K562 (cell line): ENCODE results near the gene FAM131C. TPM values are rescaled to one million over a fixed set of nuclear protein-coding genes. Genes with fewer than 3 reads are reported as not detected.

Source experiments
- BRD9 ChIP-seq: fragments of 450-650 bp; IDR thresholded peaks from 2 replicates; pipeline ENCODE4 v1.6.1; 2018; ENCODE audit warnings: low read depth; ENCODE audit not compliant: partially characterized antibody
- CCNT2 ChIP-seq: IDR thresholded peaks from 2 replicates; pipeline ENCODE4 v1.6.1; 2011; ENCODE audit warnings: borderline replicate concordance, low read depth, mild to moderate bottlenecking, moderate library complexity, mixed read lengths, low read length; ENCODE audit not compliant: insufficient read length; ENCODE audit errors: extremely low read depth
- COPS2 ChIP-seq: fragments of 450-650 bp; conservative IDR thresholded peaks from 2 replicates; pipeline ENCODE4 v1.6.1; 2016; ENCODE audit warnings: mild to moderate bottlenecking, moderate library complexity
- FOSL1 ChIP-seq: fragments of 200-800 bp; sonication (Bioruptor generic); conservative IDR thresholded peaks from 2 replicates; pipeline ENCODE4 v1.6.1; 2016; ENCODE audit warnings: missing genetic modification characterization, missing compliant biosample characterization
- NFRKB ChIP-seq: fragments of 450-650 bp; IDR thresholded peaks from 2 replicates; pipeline ENCODE4 v1.6.1; 2016; ENCODE audit warnings: low read depth
- NR3C1 ChIP-seq: sonication (generic); formaldehyde crosslinking; IDR thresholded peaks from 2 replicates; pipeline ENCODE4 v1.8.1; 2022; ENCODE audit warnings: missing genetic modification reagents
- OTX1 ChIP-seq: fragments of 450-650 bp; formaldehyde crosslinking; IDR thresholded peaks from 2 replicates; pipeline ENCODE4 v1.4.0; 2022; ENCODE audit warnings: mild to moderate bottlenecking
- RAD21 ChIP-seq, 2 experiments: fragments of 250-450 bp in 1 of 2; fragments of 450-650 bp in 1 of 2; sonication (Bioruptor Pico) in 1 of 2; formaldehyde crosslinking in 1 of 2; IDR thresholded peaks in 1 of 2; conservative IDR thresholded peaks in 1 of 2; 2 replicates each; pipeline versions ENCODE4 v1.4.0 to v1.8.0; 2020 to 2022; ENCODE audit warnings: mild to moderate bottlenecking in 2 of 2, moderate library complexity in 1 of 2
- RB1 ChIP-seq: fragments of 450-650 bp; IDR thresholded peaks from 2 replicates; pipeline ENCODE4 v1.6.1; 2017; ENCODE audit warnings: low read depth, mild to moderate bottlenecking
- TARDBP ChIP-seq: fragments of 450-650 bp; IDR thresholded peaks from 2 replicates; pipeline ENCODE4 v1.6.1; 2016
- TBL1XR1 ChIP-seq, 2 experiments: IDR thresholded peaks; 2 replicates each; pipeline ENCODE4 v1.6.1; 2012; ENCODE audit warnings: improper control_type of control experiment in 2 of 2, low read length in 2 of 2, mild to moderate bottlenecking in 1 of 2
- ZNF146 ChIP-seq: IDR thresholded peaks from one replicate; pipeline ENCODE4 v1.6.1; 2018; ENCODE audit warnings: missing compliant biosample characterization; ENCODE audit not compliant: unreplicated experiment
- ZNF3 ChIP-seq: fragments of 250-450 bp; sonication (Bioruptor Pico); IDR thresholded peaks from 2 replicates; pipeline ENCODE4 v1.5.0; 2021; ENCODE audit warnings: mild to moderate bottlenecking, moderate library complexity
- ZNF311 ChIP-seq: fragments of 250-450 bp; sonication (Bioruptor Pico); IDR thresholded peaks from 2 replicates; pipeline ENCODE4 v1.4.0; 2020; ENCODE audit warnings: mild to moderate bottlenecking, moderate library complexity
- ZNF699 ChIP-seq: fragments of 250-450 bp; sonication (Bioruptor Pico); IDR thresholded peaks from 2 replicates; pipeline ENCODE4 v1.8.0; 2021; ENCODE audit warnings: mild to moderate bottlenecking, moderate library complexity; ENCODE audit not compliant: insufficient replicate concordance
- polyA plus RNA-seq, 8 experiments: library from polyadenylated mRNA; depleted of rRNA in 4 of 8; stranded (reverse) in 5 of 8; unstranded in 3 of 8; fragments of >200 nt; fragmentation: Nextera tagmentation in 2 of 8; fragmentation: Illumina TruSeq in 1 of 8; extraction: Ambion mirVana in 2 of 8; extraction: Trizol in 1 of 8; gene quantifications; 2 replicates each; pipeline versions ENCODE4 v1.2.1 to v1.2.3, GENCODE V29; 2011 to 2014; ENCODE audit warnings: inconsistent platforms in 1 of 8, missing spikeins in 1 of 8
- total RNA-seq, 7 experiments: library from RNA; depleted of rRNA in 6 of 7; stranded (reverse); fragments of >200 nt in 6 of 7; fragmentation: Illumina TruSeq in 2 of 7; extraction: Trizol in 2 of 7; gene quantifications; 2 replicates each; pipeline versions ENCODE4 v1.2.1 to v1.2.3, GENCODE V29; 2011 to 2021; ENCODE audit warnings: low replicate concordance in 1 of 7
- TF ChIP-seq, protein P1 (sequence below): sonication (generic); formaldehyde crosslinking; IDR thresholded peaks from 2 replicates; pipeline ENCODE4 v1.8.0; 2022; ENCODE audit warnings: missing genetic modification reagents, mild to moderate bottlenecking, borderline replicate concordance
- TF ChIP-seq, protein P2 (sequence below): IDR thresholded peaks from 2 replicates; pipeline ENCODE4 v1.6.1; 2016; ENCODE audit warnings: missing genetic modification characterization, missing compliant biosample characterization
- TF ChIP-seq, protein P3 (sequence below): IDR thresholded peaks from 2 replicates; pipeline ENCODE4 v1.6.1; 2011; ENCODE audit warnings: borderline replicate concordance, low read depth, mild to moderate bottlenecking, moderate library complexity, low read length; ENCODE audit not compliant: insufficient read depth, poor library complexity, severe bottlenecking
- TF ChIP-seq, protein P4 (sequence below), 3 experiments: fragments of 200-800 bp in 1 of 3; fragments of 250-450 bp in 1 of 3; fragments of 450-650 bp in 1 of 3; sonication (Bioruptor Pico) in 1 of 3; sonication (Bioruptor generic) in 1 of 3; formaldehyde crosslinking in 1 of 3; IDR thresholded peaks; 2 replicates each; pipeline versions ENCODE4 v1.6.1 to v1.8.0; 2016 to 2022; ENCODE audit warnings: mild to moderate bottlenecking in 2 of 3, missing genetic modification characterization in 2 of 3, missing compliant biosample characterization in 1 of 3, moderate library complexity in 1 of 3

Gene FAM131C
- total and polyA plus RNA-seq, 9 of the 15 experiments (the other 6 are each of a cell fraction or from before 2014, with no cell fraction given) = 0.10 to 0.29 (median 0.16) TPM; not detected in 6

DNA sequence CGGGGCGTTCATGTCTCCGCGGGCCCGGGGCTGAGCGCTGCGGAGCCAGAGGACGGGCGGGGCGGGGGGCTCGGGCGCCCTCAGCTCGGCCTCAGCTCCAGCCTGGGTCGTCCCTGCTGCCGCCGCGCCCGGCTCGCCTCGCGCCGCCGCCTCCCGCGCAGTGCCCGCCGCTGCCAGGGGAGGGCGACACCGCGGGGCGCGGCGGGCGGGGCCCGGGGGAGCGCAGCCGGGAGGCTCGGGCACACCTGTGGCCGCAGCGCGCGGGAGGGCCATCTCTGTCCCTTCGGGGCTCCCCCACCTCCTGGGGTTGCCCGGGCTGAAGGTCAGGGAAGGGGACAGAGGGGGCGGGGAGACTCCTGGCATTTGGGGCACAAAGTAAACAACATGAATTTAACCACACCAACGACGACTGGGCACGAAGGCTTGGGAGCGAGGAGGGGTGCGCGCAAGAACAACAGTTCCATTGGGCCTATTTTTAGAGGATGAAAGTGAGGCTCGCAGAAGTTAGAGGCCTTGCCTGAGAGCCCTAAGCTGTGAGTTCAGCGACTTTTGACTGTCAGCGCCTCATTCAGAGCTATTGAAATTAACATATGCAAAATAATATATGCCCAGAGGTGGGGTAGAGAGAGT, at the start of gene FAM131C (continued):
- TF ChIP-seq OTX1 (CRISPR knock-in tag) (no peak), COPS2 (no peak), ZNF146 (no peak), TBL1XR1 (IDR thresholded peaks at IDR 0.05; ENCODE audit: low read length in 2 of 2) (no peak), CCNT2 (peak; percentile 42), RB1 (peak; percentile 96), ZNF699 (no peak), NR3C1 (no peak), TARDBP (no peak), BRD9 (no peak), ZNF311 (no peak), RAD21 (CRISPR knock-in tag; conservative IDR thresholded peaks at IDR 0.05 in 1 of 2, IDR thresholded peaks at IDR 0.05 in 1 of 2) (peak in 1 of 2 experiments; percentile 37; a peak in 2 of 4 replicates), ZNF3 (no peak), NFRKB (no peak), FOSL1 (no peak; the same call in 1 of the 2 replicates)
- TF ChIP-seq, protein P1, sequence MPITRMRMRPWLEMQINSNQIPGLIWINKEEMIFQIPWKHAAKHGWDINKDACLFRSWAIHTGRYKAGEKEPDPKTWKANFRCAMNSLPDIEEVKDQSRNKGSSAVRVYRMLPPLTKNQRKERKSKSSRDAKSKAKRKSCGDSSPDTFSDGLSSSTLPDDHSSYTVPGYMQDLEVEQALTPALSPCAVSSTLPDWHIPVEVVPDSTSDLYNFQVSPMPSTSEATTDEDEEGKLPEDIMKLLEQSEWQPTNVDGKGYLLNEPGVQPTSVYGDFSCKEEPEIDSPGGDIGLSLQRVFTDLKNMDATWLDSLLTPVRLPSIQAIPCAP = no peak
- TF ChIP-seq, protein P2, sequence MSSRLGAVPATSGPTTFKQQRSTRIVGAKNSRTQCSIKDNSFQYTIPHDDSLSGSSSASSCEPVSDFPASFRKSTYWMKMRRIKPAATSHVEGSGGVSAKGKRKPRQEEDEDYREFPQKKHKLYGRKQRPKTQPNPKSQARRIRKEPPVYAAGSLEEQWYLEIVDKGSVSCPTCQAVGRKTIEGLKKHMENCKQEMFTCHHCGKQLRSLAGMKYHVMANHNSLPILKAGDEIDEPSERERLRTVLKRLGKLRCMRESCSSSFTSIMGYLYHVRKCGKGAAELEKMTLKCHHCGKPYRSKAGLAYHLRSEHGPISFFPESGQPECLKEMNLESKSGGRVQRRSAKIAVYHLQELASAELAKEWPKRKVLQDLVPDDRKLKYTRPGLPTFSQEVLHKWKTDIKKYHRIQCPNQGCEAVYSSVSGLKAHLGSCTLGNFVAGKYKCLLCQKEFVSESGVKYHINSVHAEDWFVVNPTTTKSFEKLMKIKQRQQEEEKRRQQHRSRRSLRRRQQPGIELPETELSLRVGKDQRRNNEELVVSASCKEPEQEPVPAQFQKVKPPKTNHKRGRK (tag) = no peak
- TF ChIP-seq, protein P3, sequence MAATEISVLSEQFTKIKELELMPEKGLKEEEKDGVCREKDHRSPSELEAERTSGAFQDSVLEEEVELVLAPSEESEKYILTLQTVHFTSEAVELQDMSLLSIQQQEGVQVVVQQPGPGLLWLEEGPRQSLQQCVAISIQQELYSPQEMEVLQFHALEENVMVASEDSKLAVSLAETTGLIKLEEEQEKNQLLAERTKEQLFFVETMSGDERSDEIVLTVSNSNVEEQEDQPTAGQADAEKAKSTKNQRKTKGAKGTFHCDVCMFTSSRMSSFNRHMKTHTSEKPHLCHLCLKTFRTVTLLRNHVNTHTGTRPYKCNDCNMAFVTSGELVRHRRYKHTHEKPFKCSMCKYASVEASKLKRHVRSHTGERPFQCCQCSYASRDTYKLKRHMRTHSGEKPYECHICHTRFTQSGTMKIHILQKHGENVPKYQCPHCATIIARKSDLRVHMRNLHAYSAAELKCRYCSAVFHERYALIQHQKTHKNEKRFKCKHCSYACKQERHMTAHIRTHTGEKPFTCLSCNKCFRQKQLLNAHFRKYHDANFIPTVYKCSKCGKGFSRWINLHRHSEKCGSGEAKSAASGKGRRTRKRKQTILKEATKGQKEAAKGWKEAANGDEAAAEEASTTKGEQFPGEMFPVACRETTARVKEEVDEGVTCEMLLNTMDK = peak; percentile 83
- TF ChIP-seq, protein P4, sequence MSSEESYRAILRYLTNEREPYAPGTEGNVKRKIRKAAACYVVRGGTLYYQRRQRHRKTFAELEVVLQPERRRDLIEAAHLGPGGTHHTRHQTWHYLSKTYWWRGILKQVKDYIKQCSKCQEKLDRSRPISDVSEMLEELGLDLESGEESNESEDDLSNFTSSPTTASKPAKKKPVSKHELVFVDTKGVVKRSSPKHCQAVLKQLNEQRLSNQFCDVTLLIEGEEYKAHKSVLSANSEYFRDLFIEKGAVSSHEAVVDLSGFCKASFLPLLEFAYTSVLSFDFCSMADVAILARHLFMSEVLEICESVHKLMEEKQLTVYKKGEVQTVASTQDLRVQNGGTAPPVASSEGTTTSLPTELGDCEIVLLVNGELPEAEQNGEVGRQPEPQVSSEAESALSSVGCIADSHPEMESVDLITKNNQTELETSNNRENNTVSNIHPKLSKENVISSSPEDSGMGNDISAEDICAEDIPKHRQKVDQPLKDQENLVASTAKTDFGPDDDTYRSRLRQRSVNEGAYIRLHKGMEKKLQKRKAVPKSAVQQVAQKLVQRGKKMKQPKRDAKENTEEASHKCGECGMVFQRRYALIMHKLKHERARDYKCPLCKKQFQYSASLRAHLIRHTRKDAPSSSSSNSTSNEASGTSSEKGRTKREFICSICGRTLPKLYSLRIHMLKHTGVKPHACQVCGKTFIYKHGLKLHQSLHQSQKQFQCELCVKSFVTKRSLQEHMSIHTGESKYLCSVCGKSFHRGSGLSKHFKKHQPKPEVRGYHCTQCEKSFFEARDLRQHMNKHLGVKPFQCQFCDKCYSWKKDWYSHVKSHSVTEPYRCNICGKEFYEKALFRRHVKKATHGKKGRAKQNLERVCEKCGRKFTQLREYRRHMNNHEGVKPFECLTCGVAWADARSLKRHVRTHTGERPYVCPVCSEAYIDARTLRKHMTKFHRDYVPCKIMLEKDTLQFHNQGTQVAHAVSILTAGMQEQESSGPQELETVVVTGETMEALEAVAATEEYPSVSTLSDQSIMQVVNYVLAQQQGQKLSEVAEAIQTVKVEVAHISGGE (CRISPR knock-in tag; IDR thresholded peaks at IDR 0.05) = peak in 1 of 3 experiments; percentile 32; a peak in 1 of 6 replicates
